ENCODE results near the gene GNAL.

GNAL gene

GRCh38 chr18:11789716-11790510 lies 100.8 kb downstream of the GNAL start:
- no peaks in the 10 kb centered on the region for H3K36me3 Mint-ChIP-seq (ENCODE audit: low read depth)
- no peak overlapping the region for H3K4me3 Mint-ChIP-seq
- no peak overlapping the region for H3K27ac Mint-ChIP-seq
- no peaks in the 10 kb centered on the region for H3K4me1 Mint-ChIP-seq (ENCODE audit: low read depth)
- no peaks in the 10 kb centered on the region for H3K9me3 Mint-ChIP-seq
- peaks cover 20% of the 10 kb centered on the region for H3K27me3 Mint-ChIP-seq

- Mint-ChIP-seq H3K27ac (no peak overlapping the region), H3K4me3 (no peak overlapping the region), H3K9me3 (no peaks in the 10 kb centered on the region), H3K4me1 (ENCODE audit: low read depth) (no peaks in the 10 kb centered on the region), H3K36me3 (ENCODE audit: low read depth) (no peaks in the 10 kb centered on the region), H3K27me3 (peaks cover 17% of the 10 kb centered on the region)
Observed at GRCh38 chr18:11791131-11791530, 102.1 kb downstream of the GNAL start.

GRCh38 chr18:11792632-11793031 lies 103.6 kb downstream of the GNAL start:
- Mint-ChIP-seq H3K36me3 (ENCODE audit: low read depth) (no peaks in the 10 kb centered on the region), H3K4me3 (no peak overlapping the region), H3K27ac (no peak overlapping the region), H3K9me3 (no peaks in the 10 kb centered on the region), H3K4me1 (ENCODE audit: low read depth) (no peaks in the 10 kb centered on the region), H3K27me3 (peaks cover 16% of the 10 kb centered on the region)

- Mint-ChIP-seq H3K9me3 (no peaks in the 10 kb centered on the region), H3K27me3 (peaks cover 16% of the 10 kb centered on the region), H3K36me3 (ENCODE audit: low read depth) (no peaks in the 10 kb centered on the region), H3K27ac (no peak overlapping the region), H3K4me1 (ENCODE audit: low read depth) (no peaks in the 10 kb centered on the region), H3K4me3 (no peak overlapping the region)
Observed at GRCh38 chr18:11794195-11794594, 105.1 kb downstream of the GNAL start.

- peaks cover 20% of the 10 kb centered on the region for H3K27me3 Mint-ChIP-seq
- no peaks in the 10 kb centered on the region for H3K36me3 Mint-ChIP-seq (ENCODE audit: low read depth)
- H3K4me3 Mint-ChIP-seq = no peak overlapping the region
- H3K9me3 Mint-ChIP-seq = no peaks in the 10 kb centered on the region
- no peak overlapping the region for H3K27ac Mint-ChIP-seq
- no peaks in the 10 kb centered on the region for H3K4me1 Mint-ChIP-seq (ENCODE audit: low read depth)
Observed at GRCh38 chr18:11795916-11796315, 106.9 kb downstream of the GNAL start.

- Mint-ChIP-seq H3K9me3 (no peaks in the 10 kb centered on the region), H3K4me3 (no peak overlapping the region), H3K27me3 (peaks cover 18% of the 10 kb centered on the region), H3K36me3 (ENCODE audit: low read depth) (no peaks in the 10 kb centered on the region), H3K27ac (no peak overlapping the region), H3K4me1 (ENCODE audit: low read depth) (no peaks in the 10 kb centered on the region)
Observed at GRCh38 chr18:11798271-11798670, 109.2 kb downstream of the GNAL start.

- H3K4me3 Mint-ChIP-seq = no peak overlapping the region
Observed at GRCh38 chr18:11799066-11799465, 110.0 kb downstream of the GNAL start.

GRCh38 chr18:11800566-11801334 lies 111.7 kb downstream of the GNAL start:
- Mint-ChIP-seq H3K27ac (no peak overlapping the region), H3K4me3 (no peak overlapping the region), H3K4me1 (ENCODE audit: low read depth) (no peaks in the 10 kb centered on the region), H3K27me3 (peaks cover 12% of the 10 kb centered on the region), H3K36me3 (ENCODE audit: low read depth) (no peaks in the 10 kb centered on the region), H3K9me3 (no peaks in the 10 kb centered on the region)

More at GRCh38 chr18:11799066-11799465, 110.0 kb downstream of the GNAL start:
- Mint-ChIP-seq H3K4me1 (ENCODE audit: low read depth) (no peaks in the 10 kb centered on the region), H3K36me3 (ENCODE audit: low read depth) (no peaks in the 10 kb centered on the region), H3K9me3 (no peaks in the 10 kb centered on the region), H3K27me3 (peaks cover 16% of the 10 kb centered on the region), H3K27ac (no peak overlapping the region)

- peaks cover 12% of the 10 kb centered on the region for H3K27me3 Mint-ChIP-seq
- no peaks in the 10 kb centered on the region for H3K36me3 Mint-ChIP-seq (ENCODE audit: low read depth)
- no peak overlapping the region for H3K4me3 Mint-ChIP-seq
- no peak overlapping the region for H3K27ac Mint-ChIP-seq
- H3K9me3 Mint-ChIP-seq = no peaks in the 10 kb centered on the region
- no peaks in the 10 kb centered on the region for H3K4me1 Mint-ChIP-seq (ENCODE audit: low read depth)
Observed at GRCh38 chr18:11801573-11801972, 112.5 kb downstream of the GNAL start.

- peaks cover 12% of the 10 kb centered on the region for H3K27me3 Mint-ChIP-seq
- no peak overlapping the region for H3K27ac Mint-ChIP-seq
- H3K9me3 Mint-ChIP-seq = no peaks in the 10 kb centered on the region
- H3K4me3 Mint-ChIP-seq = no peak overlapping the region
- no peaks in the 10 kb centered on the region for H3K36me3 Mint-ChIP-seq (ENCODE audit: low read depth)
- no peaks in the 10 kb centered on the region for H3K4me1 Mint-ChIP-seq (ENCODE audit: low read depth)
Observed at GRCh38 chr18:11802158-11802557, 113.1 kb downstream of the GNAL start.

- H3K27me3 Mint-ChIP-seq = peaks cover 12% of the 10 kb centered on the region
- H3K9me3 Mint-ChIP-seq = no peaks in the 10 kb centered on the region
- no peak overlapping the region for H3K4me3 Mint-ChIP-seq
- no peak overlapping the region for H3K27ac Mint-ChIP-seq
- H3K4me1 Mint-ChIP-seq (ENCODE audit: low read depth) = no peaks in the 10 kb centered on the region
- H3K36me3 Mint-ChIP-seq (ENCODE audit: low read depth) = no peaks in the 10 kb centered on the region
Observed at GRCh38 chr18:11802586-11802985, 113.5 kb downstream of the GNAL start.

- H3K4me3 Mint-ChIP-seq = no peak overlapping the region
- no peaks in the 10 kb centered on the region for H3K4me1 Mint-ChIP-seq (ENCODE audit: low read depth)
- no peaks in the 10 kb centered on the region for H3K9me3 Mint-ChIP-seq
- H3K36me3 Mint-ChIP-seq (ENCODE audit: low read depth) = no peaks in the 10 kb centered on the region
- peaks cover 14% of the 10 kb centered on the region for H3K27me3 Mint-ChIP-seq
- H3K27ac Mint-ChIP-seq = no peak overlapping the region
Observed at GRCh38 chr18:11807233-11807632, 118.2 kb downstream of the GNAL start.

GRCh38 chr18:11808001-11808855 lies 119.2 kb downstream of the GNAL start:
- no peak overlapping the region for H3K27ac Mint-ChIP-seq
- H3K9me3 Mint-ChIP-seq = no peaks in the 10 kb centered on the region
- H3K36me3 Mint-ChIP-seq (ENCODE audit: low read depth) = no peaks in the 10 kb centered on the region
- H3K4me3 Mint-ChIP-seq = no peak overlapping the region
- no peaks in the 10 kb centered on the region for H3K4me1 Mint-ChIP-seq (ENCODE audit: low read depth)
- peaks cover 10% of the 10 kb centered on the region for H3K27me3 Mint-ChIP-seq

GRCh38 chr18:11809895-11810294 lies 120.8 kb downstream of the GNAL start:
- Mint-ChIP-seq H3K36me3 (ENCODE audit: low read depth) (no peaks in the 10 kb centered on the region), H3K4me1 (ENCODE audit: low read depth) (no peaks in the 10 kb centered on the region), H3K4me3 (no peak overlapping the region), H3K27me3 (peaks cover 10% of the 10 kb centered on the region), H3K27ac (no peak overlapping the region), H3K9me3 (no peaks in the 10 kb centered on the region)

- Mint-ChIP-seq H3K27me3 (peaks cover 10% of the 10 kb centered on the region), H3K4me3 (no peak overlapping the region), H3K9me3 (no peaks in the 10 kb centered on the region), H3K4me1 (ENCODE audit: low read depth) (no peaks in the 10 kb centered on the region), H3K27ac (no peak overlapping the region), H3K36me3 (ENCODE audit: low read depth) (no peaks in the 10 kb centered on the region)
Observed at GRCh38 chr18:11810379-11810778, 121.3 kb downstream of the GNAL start.

Data from stimulated activated naive CD8-positive, alpha-beta T cell treated with anti-CD3 and anti-CD28 coated beads, Interleukin-15, Interleukin-2, amounts not matched to agents 100 ng/mL and 50 ng/mL, for 24 hours (primary cell).